K562 (cell line): ENCODE data around the gene PRKCE. TPM values are rescaled to one million over a fixed set of nuclear protein-coding genes. Genes with fewer than 3 reads are reported as not detected.

Experiments
- ATAC-seq: fragments of 200-7000 bp; cut with Tn5 transposase; 3 replicates; pipeline ENCODE4 v1.9.1; 2020; ENCODE audit warnings: moderate library complexity
- BruUV-seq: library from RNA; stranded (reverse); fragments of 400-500 nt; replicated peaks from 2 replicates; lab custom pipeline; 2021; lab: Mats Ljungman, UMichigan
- CTCF ChIA-PET: fragments of 300-600 bp; formaldehyde crosslinking; extraction: SDS; loops from one replicate; lab custom pipeline; 2021; ENCODE audit warnings: low intra/inter-chr PET ratio; lab: Yijun Ruan, JAX
- POLR2A ChIA-PET: fragments of 300-600, 350-650 bp; sonication (Branson Sonifier 250); formaldehyde crosslinking; extraction: SDS; loops from one replicate; lab custom pipeline; 2021; ENCODE audit warnings: antibody characterized with exemption, inconsistent platforms; lab: Yijun Ruan, JAX
- DNase-seq, 4 experiments: peaks; one replicate each; pipeline versions ENCODE4 v3.0.0 to v3.0.0-alpha.2; 2011 to 2018; ENCODE audit warnings: low spot score in 3 of 4, mixed read lengths in 3 of 4; ENCODE audit errors: extremely low read depth in 1 of 4
- FAIRE-seq: peaks from 2 replicates; lab custom pipeline; 2011; peaks lifted over from hg19 to GRCh38; lab: Jason Lieb, UNC
- H2AFZ ChIP-seq: 2 replicates; pipeline ENCODE4 v1.6.0; 2011; ENCODE audit warnings: low read depth, low read length, control low read depth, inconsistent platforms
- H3K27ac ChIP-seq: fragments of 200-600 bp; 3 replicates; pipeline ENCODE4 v1.8.0; 2011; ENCODE audit warnings: low read depth, mild to moderate bottlenecking, control low read depth, inconsistent platforms, low read length, moderate library complexity, mixed read lengths; ENCODE audit errors: extremely low read depth
- H3K27me3 ChIP-seq, 2 experiments: fragments of 300-600 bp in 1 of 2; 2 replicates in 1 of 2; 3 replicates in 1 of 2; pipeline versions ENCODE4 v1.6.0 to v1.8.0; 2011; ENCODE audit warnings: inconsistent platforms in 2 of 2, low read length in 2 of 2, mild to moderate bottlenecking in 1 of 2, mixed read lengths in 1 of 2, moderate library complexity in 1 of 2; ENCODE audit not compliant: control insufficient read depth in 2 of 2, insufficient read depth in 2 of 2
- H3K36me3 ChIP-seq: fragments of 300-600 bp; 3 replicates; pipeline ENCODE4 v1.8.0; 2011; ENCODE audit warnings: mild to moderate bottlenecking, low read length, inconsistent platforms; ENCODE audit not compliant: control insufficient read depth, insufficient read depth
- H3K4me1 ChIP-seq, 2 experiments: fragments of 200-600 bp in 1 of 2; replicated peaks in 1 of 2; 2 replicates in 1 of 2; 3 replicates in 1 of 2; pipeline versions ENCODE4 v1.5.1 to v1.8.0; 2011; ENCODE audit warnings: inconsistent platforms in 2 of 2, low read length in 2 of 2, mild to moderate bottlenecking in 1 of 2, mixed read lengths in 1 of 2, moderate library complexity in 1 of 2; ENCODE audit not compliant: control insufficient read depth in 2 of 2, insufficient read depth in 2 of 2
- H3K4me2 ChIP-seq: 2 replicates; pipeline ENCODE4 v1.6.1; 2011; ENCODE audit warnings: low read length, control low read depth, inconsistent platforms, mixed read lengths; ENCODE audit not compliant: insufficient read depth
- H3K4me3 ChIP-seq: fragments of 200-600 bp; sonication (generic), shearing (Covaris generic); 2 replicates; pipeline ENCODE4 v1.5.1; 2016; ENCODE audit warnings: control low read depth, inconsistent platforms
- H3K79me2 ChIP-seq: fragments of 200-600 bp; 3 replicates; pipeline ENCODE4 v1.8.0; 2011; ENCODE audit warnings: low read length, inconsistent platforms; ENCODE audit not compliant: control insufficient read depth, insufficient read depth
- H3K9ac ChIP-seq, 2 experiments: 2 replicates each; pipeline versions ENCODE4 v1.6.0 to v1.6.1; 2011; ENCODE audit warnings: low read depth in 2 of 2, low read length in 2 of 2, control low read depth in 1 of 2, inconsistent platforms in 1 of 2, mild to moderate bottlenecking in 1 of 2, mixed read lengths in 1 of 2; ENCODE audit not compliant: insufficient read depth in 1 of 2
- H3K9me1 ChIP-seq: one replicate; pipeline ENCODE4 v1.6.0; 2011; ENCODE audit warnings: inconsistent platforms, mild to moderate bottlenecking, low read length, moderate library complexity; ENCODE audit not compliant: control insufficient read depth, insufficient read depth
- H3K9me3 ChIP-seq: replicated peaks from 2 replicates; pipeline ENCODE4 v1.5.1; 2011; ENCODE audit warnings: low read depth, low read length, inconsistent platforms; ENCODE audit not compliant: control insufficient read depth, insufficient read depth
- H4K20me1 ChIP-seq: replicated peaks from 2 replicates; pipeline ENCODE4 v1.6.1; 2011; ENCODE audit warnings: low read length, inconsistent platforms, mixed read lengths; ENCODE audit not compliant: control insufficient read depth, insufficient read depth
- CEBPB ChIP-seq: fragments of 450-650 bp; IDR thresholded peaks from 2 replicates; pipeline ENCODE4 v1.6.1; 2016; ENCODE audit warnings: missing genetic modification characterization, missing compliant biosample characterization
- ESRRB ChIP-seq: fragments of 250-450 bp; sonication (Bioruptor Pico); IDR thresholded peaks from 2 replicates; pipeline ENCODE4 v1.5.0; 2020; ENCODE audit warnings: mild to moderate bottlenecking, moderate library complexity, borderline replicate concordance
- GABPB2 ChIP-seq: fragments of 250-450 bp; sonication (Bioruptor Pico); conservative IDR thresholded peaks from 2 replicates; pipeline ENCODE4 v1.5.1; 2021; ENCODE audit warnings: mild to moderate bottlenecking
- KAT7 ChIP-seq: sonication (generic); formaldehyde crosslinking; IDR thresholded peaks from 2 replicates; pipeline ENCODE4 v1.8.0; 2022; ENCODE audit warnings: missing genetic modification reagents, mild to moderate bottlenecking, borderline replicate concordance
- MYNN ChIP-seq, 2 experiments: sonication (generic); formaldehyde crosslinking in 1 of 2; IDR thresholded peaks; 2 replicates each; pipeline versions ENCODE4 v1.5.0 to v1.6.1; 2016 to 2020; ENCODE audit warnings: antibody characterized with exemption in 1 of 2, missing genetic modification reagents in 1 of 2
- NR2C2 ChIP-seq, 2 experiments: fragments of 200-800 bp in 1 of 2; sonication (Bioruptor generic) in 1 of 2; sonication (generic) in 1 of 2; formaldehyde crosslinking in 1 of 2; IDR thresholded peaks; 2 replicates each; pipeline versions ENCODE4 v1.6.1 to v1.8.0; 2016 to 2022; ENCODE audit warnings: mild to moderate bottlenecking in 1 of 2, missing compliant biosample characterization in 1 of 2, missing genetic modification characterization in 1 of 2, missing genetic modification reagents in 1 of 2
- RBM39 ChIP-seq: fragments of 200-400 bp; formaldehyde crosslinking; optimal IDR thresholded peaks from 2 replicates; pipeline ENCODE3; 2018; ENCODE audit warnings: low read depth, low read length
- SOX6 ChIP-seq: fragments of 450-650 bp; IDR thresholded peaks from 2 replicates; pipeline ENCODE4 v1.6.1; 2014; ENCODE audit warnings: mild to moderate bottlenecking
- ZNF121 ChIP-seq: sonication (generic); formaldehyde crosslinking; conservative IDR thresholded peaks from 2 replicates; pipeline ENCODE4 v1.8.0; 2022; ENCODE audit warnings: missing genetic modification reagents
- ZNF583 ChIP-seq: fragments of 250-450 bp; sonication (Bioruptor Pico); IDR thresholded peaks from 2 replicates; pipeline ENCODE4 v1.4.0; 2020
- WGBS: fragments of 100-300 bp; shearing (Covaris generic); methylation state at CpG from one replicate; pipeline ENCODE4 v1.1.6; 2016; ENCODE audit warnings: low coverage, mixed read lengths; ENCODE audit not compliant: insufficient coverage; ENCODE audit errors: missing lambda C conversion rate; 5-methylcytosine and 5-hydroxymethylcytosine counted together
- in situ Hi-C: fragments of 300-500 bp; cut with MboI; formaldehyde crosslinking; loops from 4 replicates; pipeline ENCODE4 v1.15.0; 2018; ENCODE audit warnings: inconsistent platforms, mixed read lengths
- intact Hi-C: fragments of 100-400 bp; cut with micrococcal nuclease; formaldehyde crosslinking; loops from 2 replicates; pipeline ENCODE4 v1.14.2; 2022
- polyA plus RNA-seq, 8 experiments: library from polyadenylated mRNA; depleted of rRNA in 4 of 8; stranded (reverse) in 5 of 8; unstranded in 3 of 8; fragments of >200 nt; fragmentation: Nextera tagmentation in 2 of 8; fragmentation: Illumina TruSeq in 1 of 8; extraction: Ambion mirVana in 2 of 8; extraction: Trizol in 1 of 8; gene quantifications; 2 replicates each; pipeline versions ENCODE4 v1.2.1 to v1.2.3, GENCODE V29; 2011 to 2014; ENCODE audit warnings: inconsistent platforms in 1 of 8, missing spikeins in 1 of 8
- total RNA-seq, 7 experiments: library from RNA; depleted of rRNA in 6 of 7; stranded (reverse); fragments of >200 nt in 6 of 7; fragmentation: Illumina TruSeq in 2 of 7; extraction: Trizol in 2 of 7; gene quantifications; 2 replicates each; pipeline versions ENCODE4 v1.2.1 to v1.2.3, GENCODE V29; 2011 to 2021; ENCODE audit warnings: low replicate concordance in 1 of 7
- TF ChIP-seq, protein P1 (sequence below): fragments of 450-650 bp; IDR thresholded peaks from 2 replicates; pipeline ENCODE4 v1.6.1; 2016
- TF ChIP-seq, protein P2 (sequence below): sonication (generic); formaldehyde crosslinking; IDR thresholded peaks from 2 replicates; pipeline ENCODE4 v1.8.1; 2023; ENCODE audit warnings: mild to moderate bottlenecking, missing genetic modification reagents

Gene PRKCE
- total and polyA plus RNA-seq, 9 of the 15 experiments (the other 6 are each of a cell fraction or from before 2014, with no cell fraction given): 0.06 to 1.0 (median 0.22) TPM; not detected in 1

DNA sequence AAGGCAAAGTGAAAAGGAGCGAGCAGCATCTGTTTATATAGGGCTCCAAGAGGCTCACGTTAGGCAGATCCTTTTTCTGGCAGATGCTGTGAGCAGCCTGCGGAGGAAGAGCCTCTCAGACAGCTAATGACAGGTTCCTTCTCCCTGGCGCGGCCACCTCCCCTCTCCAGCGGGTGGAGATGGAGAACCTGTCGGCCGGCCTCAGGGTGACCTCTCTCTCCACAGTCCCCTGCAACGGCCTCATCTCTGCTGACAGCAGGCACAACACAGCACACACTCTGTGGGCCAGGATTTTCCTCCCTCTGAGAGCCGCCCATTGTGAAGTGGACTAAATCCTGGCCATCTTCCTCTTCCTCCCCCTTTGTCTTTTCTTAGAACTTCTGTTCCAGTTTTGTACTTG is 119.8 kb downstream of the PRKCE start (continued):
- TF ChIP-seq, protein P1, sequence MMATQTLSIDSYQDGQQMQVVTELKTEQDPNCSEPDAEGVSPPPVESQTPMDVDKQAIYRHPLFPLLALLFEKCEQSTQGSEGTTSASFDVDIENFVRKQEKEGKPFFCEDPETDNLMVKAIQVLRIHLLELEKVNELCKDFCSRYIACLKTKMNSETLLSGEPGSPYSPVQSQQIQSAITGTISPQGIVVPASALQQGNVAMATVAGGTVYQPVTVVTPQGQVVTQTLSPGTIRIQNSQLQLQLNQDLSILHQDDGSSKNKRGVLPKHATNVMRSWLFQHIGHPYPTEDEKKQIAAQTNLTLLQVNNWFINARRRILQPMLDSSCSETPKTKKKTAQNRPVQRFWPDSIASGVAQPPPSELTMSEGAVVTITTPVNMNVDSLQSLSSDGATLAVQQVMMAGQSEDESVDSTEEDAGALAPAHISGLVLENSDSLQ: peak; percentile 21; the same call in 1 of the 2 replicates
- TF ChIP-seq KAT7 (CRISPR knock-in tag): no peak
- TF ChIP-seq GABPB2 (CRISPR knock-in tag): no peak
- peak; percentile 12; the same call in 1 of the 2 replicates for TF ChIP-seq SOX6
- no peak for TF ChIP-seq ESRRB (CRISPR knock-in tag)
- TF ChIP-seq RBM39: no peak
- TF ChIP-seq MYNN (IDR thresholded peaks at IDR 0.05): no peak
- no peak for TF ChIP-seq MYNN (CRISPR knock-in tag; IDR thresholded peaks at IDR 0.05)
- TF ChIP-seq CEBPB (tag): no peak
- TF ChIP-seq ZNF583 (CRISPR knock-in tag): no peak

DNA sequence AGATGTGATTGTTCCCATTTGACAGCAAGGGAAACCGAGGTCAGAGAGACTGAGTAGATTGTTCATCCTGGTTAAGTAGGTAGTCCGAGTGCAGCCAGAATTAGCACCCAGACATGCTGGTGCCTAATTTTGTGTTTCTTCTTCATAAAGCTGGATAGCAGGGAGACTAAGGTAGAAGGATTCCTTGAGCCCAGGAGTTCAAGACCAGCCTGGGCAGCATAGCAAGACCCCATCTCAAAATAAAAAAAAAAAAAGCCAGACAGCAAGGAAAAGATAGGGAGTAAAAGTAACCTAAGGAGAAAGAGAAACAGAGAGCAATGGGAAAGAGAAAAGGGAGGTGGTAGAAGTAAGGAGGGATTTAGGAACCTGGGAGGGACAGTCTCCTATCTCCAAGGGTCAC is 120.6 kb downstream of the PRKCE start:
- CTCF ChIA-PET: no interaction called here
- no peaks in the 10 kb centered on the region; the same call in 1 of the 2 replicates for H4K20me1 ChIP-seq
- POLR2A ChIA-PET: no interaction called here
- H3K9ac ChIP-seq: no peak overlapping the region
- no peak overlapping the region for H3K27ac ChIP-seq
- no peak overlapping the region for H3K4me3 ChIP-seq
- in situ Hi-C loops: no loop called here
- FAIRE-seq (no peak), DNase-seq (no peak), ATAC-seq (no peak)
- H3K4me1 ChIP-seq: no peaks in the 10 kb centered on the region; a peak in 1 of 5 replicates
- H3K9me1 ChIP-seq: no peaks in the 10 kb centered on the region
- no peaks in the 10 kb centered on the region for H3K9me3 ChIP-seq
- no peaks in the 10 kb centered on the region for H3K79me2 ChIP-seq
- WGBS: 0% methylated on average over 2 of the region's 2 CpGs
- intact Hi-C loops: no loop called here
- H3K36me3 ChIP-seq: no peaks in the 10 kb centered on the region
- no TSS peak for BruUV-seq
- TF ChIP-seq NR2C2 (CRISPR knock-in tag; IDR thresholded peaks at IDR 0.05): no peak
- TF ChIP-seq NR2C2 (tag; IDR thresholded peaks at IDR 0.05): no peak
- peak; percentile 77 for TF ChIP-seq ZNF121 (CRISPR knock-in tag)
- TF ChIP-seq, protein P2, sequence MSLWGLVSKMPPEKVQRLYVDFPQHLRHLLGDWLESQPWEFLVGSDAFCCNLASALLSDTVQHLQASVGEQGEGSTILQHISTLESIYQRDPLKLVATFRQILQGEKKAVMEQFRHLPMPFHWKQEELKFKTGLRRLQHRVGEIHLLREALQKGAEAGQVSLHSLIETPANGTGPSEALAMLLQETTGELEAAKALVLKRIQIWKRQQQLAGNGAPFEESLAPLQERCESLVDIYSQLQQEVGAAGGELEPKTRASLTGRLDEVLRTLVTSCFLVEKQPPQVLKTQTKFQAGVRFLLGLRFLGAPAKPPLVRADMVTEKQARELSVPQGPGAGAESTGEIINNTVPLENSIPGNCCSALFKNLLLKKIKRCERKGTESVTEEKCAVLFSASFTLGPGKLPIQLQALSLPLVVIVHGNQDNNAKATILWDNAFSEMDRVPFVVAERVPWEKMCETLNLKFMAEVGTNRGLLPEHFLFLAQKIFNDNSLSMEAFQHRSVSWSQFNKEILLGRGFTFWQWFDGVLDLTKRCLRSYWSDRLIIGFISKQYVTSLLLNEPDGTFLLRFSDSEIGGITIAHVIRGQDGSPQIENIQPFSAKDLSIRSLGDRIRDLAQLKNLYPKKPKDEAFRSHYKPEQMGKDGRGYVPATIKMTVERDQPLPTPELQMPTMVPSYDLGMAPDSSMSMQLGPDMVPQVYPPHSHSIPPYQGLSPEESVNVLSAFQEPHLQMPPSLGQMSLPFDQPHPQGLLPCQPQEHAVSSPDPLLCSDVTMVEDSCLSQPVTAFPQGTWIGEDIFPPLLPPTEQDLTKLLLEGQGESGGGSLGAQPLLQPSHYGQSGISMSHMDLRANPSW: no peak
- no peak overlapping the region for H2AFZ ChIP-seq
- peaks cover 15 to 53% of the 10 kb centered on the region in 2 experiments; a peak in 4 of 5 replicates for H3K27me3 ChIP-seq
- no peak overlapping the region for H3K4me2 ChIP-seq
